ENCODE data around the gene FHOD3. TPM values are rescaled to one million over a fixed set of nuclear protein-coding genes. Genes with fewer than 3 reads are reported as not detected.

Gene FHOD3
- total and polyA plus RNA-seq, 2 of the 13 experiments (the other 11 are each of a cell fraction or from before 2014, with no cell fraction given): 0.07 TPM; not detected in 1

DNA sequence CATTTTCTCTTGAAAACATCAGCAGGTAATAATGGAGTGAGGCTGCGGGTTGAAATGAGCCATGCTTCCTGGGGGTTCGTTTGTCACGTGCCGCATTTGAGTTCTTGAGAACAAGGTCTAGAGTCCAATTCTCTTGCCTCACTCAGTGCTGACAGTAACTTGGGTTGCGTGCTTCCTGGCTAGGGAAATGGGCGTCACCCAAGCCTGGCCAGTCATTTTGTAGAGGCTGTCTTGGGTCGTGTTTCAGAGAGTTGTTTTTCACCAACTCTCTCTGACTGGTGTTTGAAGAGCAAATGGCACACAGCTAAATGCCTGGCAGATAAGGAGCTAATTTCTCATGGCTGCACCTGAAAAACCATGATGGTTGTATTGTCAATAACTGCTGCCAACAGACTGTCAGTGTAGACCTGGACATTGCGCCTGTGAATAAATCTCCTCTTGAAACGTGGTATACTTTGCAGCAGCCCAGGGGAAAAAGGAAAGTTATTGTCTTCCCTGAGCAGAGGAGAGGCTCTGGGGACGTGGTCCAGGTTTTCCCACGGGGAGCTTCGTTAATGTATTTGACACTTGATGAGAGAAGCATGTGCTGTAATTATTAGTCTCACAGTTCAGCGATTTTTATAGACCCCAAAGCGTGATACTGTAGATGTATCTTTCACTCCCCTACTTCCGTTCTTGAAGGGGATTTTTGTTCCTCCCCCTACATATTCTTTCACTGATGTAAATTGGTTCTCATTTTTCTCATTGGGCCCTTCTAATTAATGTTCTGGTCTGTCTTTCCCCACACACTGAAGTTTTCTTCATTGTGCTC lies 196.0 kb downstream of the FHOD3 start:
- no peaks in the 10 kb centered on the region for H4K20me1 ChIP-seq (ENCODE audit: insufficient read depth, low read length)
- H3K9me3 ChIP-seq (ENCODE audit: low read length): no peaks in the 10 kb centered on the region
- H3K4me2 ChIP-seq (ENCODE audit: low read depth, low read length): no peak overlapping the region
- no TSS peak for BruUV-seq (replicated peaks)
- intact Hi-C loops (cut with micrococcal nuclease; ENCODE audit: unreplicated experiment) (no loop called here), in situ Hi-C loops (cut with HindIII; ENCODE audit: extremely low pct_ligation_motif_present, low pct_unique_long_range_greater_than_20kb) (no loop called here)
- H3K9ac ChIP-seq (ENCODE audit: insufficient read depth, low read depth, low read length): no peak overlapping the region
- H3K27me3 ChIP-seq (ENCODE audit: control insufficient read depth in 1 of 2, insufficient read depth in 2 of 2, low read length in 2 of 2): peaks cover 0 to 3% of the 10 kb centered on the region in 2 experiments; a peak in 1 of 5 replicates
- no peak overlapping the region for H2AFZ ChIP-seq (ENCODE audit: low read length)
- CTCF ChIA-PET (ENCODE audit: low intra/inter-chr PET ratio, low total read pairs): no interaction called here
- WGBS (ENCODE audit: low lambda C conversion rate): 35% methylated on average over 12 of the region's 15 CpGs
- H3K4me3 ChIP-seq (replicated peaks in 1 of 3; ENCODE audit: insufficient read depth in 1 of 3, low read depth in 2 of 3, low read length in 3 of 3): no peak overlapping the region
- FAIRE-seq (no peak), DNase-seq (ENCODE audit: low spot score) (peak; percentile 58), ATAC-seq (peak; percentile 84)
- POLR2A ChIA-PET: no interaction called here
- H3K4me1 ChIP-seq (ENCODE audit: insufficient read depth, low read length): peaks cover 11% of the 10 kb centered on the region
- H3K79me2 ChIP-seq (ENCODE audit: insufficient read depth, low read length): no peaks in the 10 kb centered on the region
- H3K27ac ChIP-seq (ENCODE audit: extremely low read length, insufficient read depth, low read length): no peak overlapping the region
- H3K36me3 ChIP-seq (replicated peaks in 1 of 2; ENCODE audit: control insufficient read depth in 1 of 2, insufficient read depth in 2 of 2, low read length in 2 of 2): no peaks in the 10 kb centered on the region
- peak; percentile 65 for TF ChIP-seq GABPB1 (CRISPR knock-in tag; IDR thresholded peaks at IDR 0.05)
- TF ChIP-seq BHLHE40 (IDR thresholded peaks at IDR 0.05; ENCODE audit: low read length): peak; percentile 90
- no peak for TF ChIP-seq BORCS8-MEF2B (CRISPR knock-in tag; IDR thresholded peaks at IDR 0.05)
- no peak for TF ChIP-seq ZNF777 (CRISPR knock-in tag; IDR thresholded peaks at IDR 0.05)
- TF ChIP-seq, protein P1, sequence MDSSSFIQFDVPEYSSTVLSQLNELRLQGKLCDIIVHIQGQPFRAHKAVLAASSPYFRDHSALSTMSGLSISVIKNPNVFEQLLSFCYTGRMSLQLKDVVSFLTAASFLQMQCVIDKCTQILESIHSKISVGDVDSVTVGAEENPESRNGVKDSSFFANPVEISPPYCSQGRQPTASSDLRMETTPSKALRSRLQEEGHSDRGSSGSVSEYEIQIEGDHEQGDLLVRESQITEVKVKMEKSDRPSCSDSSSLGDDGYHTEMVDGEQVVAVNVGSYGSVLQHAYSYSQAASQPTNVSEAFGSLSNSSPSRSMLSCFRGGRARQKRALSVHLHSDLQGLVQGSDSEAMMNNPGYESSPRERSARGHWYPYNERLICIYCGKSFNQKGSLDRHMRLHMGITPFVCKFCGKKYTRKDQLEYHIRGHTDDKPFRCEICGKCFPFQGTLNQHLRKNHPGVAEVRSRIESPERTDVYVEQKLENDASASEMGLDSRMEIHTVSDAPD (CRISPR knock-in tag; IDR thresholded peaks at IDR 0.05): no peak
- no peak for TF ChIP-seq PHF21A (CRISPR knock-in tag; IDR thresholded peaks at IDR 0.05)
- TF ChIP-seq ZNF414 (CRISPR knock-in tag; IDR thresholded peaks at IDR 0.05): no peak
- TF ChIP-seq ZNF567 (CRISPR knock-in tag; IDR thresholded peaks at IDR 0.05; ENCODE audit: borderline replicate concordance): no peak
- TF ChIP-seq, protein P2, sequence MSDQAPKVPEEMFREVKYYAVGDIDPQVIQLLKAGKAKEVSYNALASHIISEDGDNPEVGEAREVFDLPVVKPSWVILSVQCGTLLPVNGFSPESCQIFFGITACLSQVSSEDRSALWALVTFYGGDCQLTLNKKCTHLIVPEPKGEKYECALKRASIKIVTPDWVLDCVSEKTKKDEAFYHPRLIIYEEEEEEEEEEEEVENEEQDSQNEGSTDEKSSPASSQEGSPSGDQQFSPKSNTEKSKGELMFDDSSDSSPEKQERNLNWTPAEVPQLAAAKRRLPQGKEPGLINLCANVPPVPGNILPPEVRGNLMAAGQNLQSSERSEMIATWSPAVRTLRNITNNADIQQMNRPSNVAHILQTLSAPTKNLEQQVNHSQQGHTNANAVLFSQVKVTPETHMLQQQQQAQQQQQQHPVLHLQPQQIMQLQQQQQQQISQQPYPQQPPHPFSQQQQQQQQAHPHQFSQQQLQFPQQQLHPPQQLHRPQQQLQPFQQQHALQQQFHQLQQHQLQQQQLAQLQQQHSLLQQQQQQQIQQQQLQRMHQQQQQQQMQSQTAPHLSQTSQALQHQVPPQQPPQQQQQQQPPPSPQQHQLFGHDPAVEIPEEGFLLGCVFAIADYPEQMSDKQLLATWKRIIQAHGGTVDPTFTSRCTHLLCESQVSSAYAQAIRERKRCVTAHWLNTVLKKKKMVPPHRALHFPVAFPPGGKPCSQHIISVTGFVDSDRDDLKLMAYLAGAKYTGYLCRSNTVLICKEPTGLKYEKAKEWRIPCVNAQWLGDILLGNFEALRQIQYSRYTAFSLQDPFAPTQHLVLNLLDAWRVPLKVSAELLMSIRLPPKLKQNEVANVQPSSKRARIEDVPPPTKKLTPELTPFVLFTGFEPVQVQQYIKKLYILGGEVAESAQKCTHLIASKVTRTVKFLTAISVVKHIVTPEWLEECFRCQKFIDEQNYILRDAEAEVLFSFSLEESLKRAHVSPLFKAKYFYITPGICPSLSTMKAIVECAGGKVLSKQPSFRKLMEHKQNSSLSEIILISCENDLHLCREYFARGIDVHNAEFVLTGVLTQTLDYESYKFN (CRISPR knock-in tag; conservative IDR thresholded peaks at IDR 0.05): 0 out of 2 replicates have a peak, but pooled peaks have one; percentile 19
- TF ChIP-seq, protein P3, sequence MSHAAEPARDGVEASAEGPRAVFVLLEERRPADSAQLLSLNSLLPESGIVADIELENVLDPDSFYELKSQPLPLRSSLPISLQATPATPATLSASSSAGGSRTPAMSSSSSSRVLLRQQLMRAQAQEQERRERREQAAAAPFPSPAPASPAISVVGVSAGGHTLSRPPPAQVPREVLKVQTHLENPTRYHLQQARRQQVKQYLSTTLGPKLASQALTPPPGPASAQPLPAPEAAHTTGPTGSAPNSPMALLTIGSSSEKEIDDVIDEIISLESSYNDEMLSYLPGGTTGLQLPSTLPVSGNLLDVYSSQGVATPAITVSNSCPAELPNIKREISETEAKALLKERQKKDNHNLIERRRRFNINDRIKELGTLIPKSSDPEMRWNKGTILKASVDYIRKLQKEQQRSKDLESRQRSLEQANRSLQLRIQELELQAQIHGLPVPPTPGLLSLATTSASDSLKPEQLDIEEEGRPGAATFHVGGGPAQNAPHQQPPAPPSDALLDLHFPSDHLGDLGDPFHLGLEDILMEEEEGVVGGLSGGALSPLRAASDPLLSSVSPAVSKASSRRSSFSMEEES (CRISPR knock-in tag; IDR thresholded peaks at IDR 0.05): 0 out of 2 replicates have a peak, but pooled peaks have one; percentile 20
- TF ChIP-seq, protein P4, sequence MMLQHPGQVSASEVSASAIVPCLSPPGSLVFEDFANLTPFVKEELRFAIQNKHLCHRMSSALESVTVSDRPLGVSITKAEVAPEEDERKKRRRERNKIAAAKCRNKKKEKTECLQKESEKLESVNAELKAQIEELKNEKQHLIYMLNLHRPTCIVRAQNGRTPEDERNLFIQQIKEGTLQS (CRISPR knock-in tag; IDR thresholded peaks at IDR 0.05): no peak
- TF ChIP-seq ZNF180 (CRISPR knock-in tag; IDR thresholded peaks at IDR 0.05; ENCODE audit: borderline replicate concordance, low read depth): no peak
- TF ChIP-seq ZBTB1 (CRISPR knock-in tag; IDR thresholded peaks at IDR 0.05; ENCODE audit: borderline replicate concordance): no peak
- peak; percentile 55; the same call in 1 of the 2 replicates for TF ChIP-seq CEBPB (IDR thresholded peaks at IDR 0.05; ENCODE audit: borderline replicate concordance, low read depth, low read length)

All from HepG2 (cell line).